HFFc6 (cell line): ENCODE results near the gene SRGAP2B. TPM values are rescaled to one million over a fixed set of nuclear protein-coding genes. Genes with fewer than 3 reads are reported as not detected.
"Not testable (repeated sequence)": the region's sequence is repeated elsewhere in the genome, so short reads cannot be mapped to it uniquely, and the experiment has no call there.

Experiments
- DNase-seq: peaks from one replicate; pipeline ENCODE4 v3.0.0-alpha.2; 2018
- H3K27ac Mint-ChIP-seq: 2 replicates; pipeline ENCODE4 v1.8.0; 2020; ENCODE audit warnings: mild to moderate bottlenecking, mixed read lengths
- H3K27me3 Mint-ChIP-seq: 2 replicates; pipeline ENCODE4 v1.8.0; 2021; ENCODE audit warnings: mild to moderate bottlenecking, moderate library complexity, mixed read lengths; ENCODE audit not compliant: insufficient read depth
- H3K36me3 Mint-ChIP-seq: 2 replicates; pipeline ENCODE4 v1.8.0; 2021; ENCODE audit warnings: low read depth, mixed read lengths
- H3K4me1 Mint-ChIP-seq: 2 replicates; pipeline ENCODE4 v1.8.0; 2020; ENCODE audit warnings: low read depth, mixed read lengths
- H3K4me3 Mint-ChIP-seq: 2 replicates; pipeline ENCODE4 v1.8.0; 2020; ENCODE audit warnings: mild to moderate bottlenecking, moderate library complexity, mixed read lengths
- H3K9me3 Mint-ChIP-seq: 2 replicates; pipeline ENCODE4 v1.8.0; 2020; ENCODE audit warnings: mild to moderate bottlenecking, mixed read lengths
- long read RNA-seq: library from polyadenylated mRNA; unstranded; transcript quantifications from one replicate; pipeline ENCODE4 v2.0.0, GENCODE V29; 2019
- total RNA-seq, 6 experiments: library from RNA; stranded (reverse); fragmentation: NEBNext Ultra II Directional; extraction: Animal tissue kit (Norgen Biotek cat#: 25700); gene quantifications; 2 replicates in 1 of 6; 3 replicates in 5 of 6; pipeline ENCODE4 v1.2.3, GENCODE V29; 2021

SRGAP2B gene
- total RNA-seq: 10 to 100 TPM; 30.2 to 61.1 (median 37.5) TPM
- long read RNA-seq, partial matches to known transcripts: 0 of 10 reads
- long read RNA-seq, other reads (novel, unspliced or antisense): 10 of 10 reads

DNA sequence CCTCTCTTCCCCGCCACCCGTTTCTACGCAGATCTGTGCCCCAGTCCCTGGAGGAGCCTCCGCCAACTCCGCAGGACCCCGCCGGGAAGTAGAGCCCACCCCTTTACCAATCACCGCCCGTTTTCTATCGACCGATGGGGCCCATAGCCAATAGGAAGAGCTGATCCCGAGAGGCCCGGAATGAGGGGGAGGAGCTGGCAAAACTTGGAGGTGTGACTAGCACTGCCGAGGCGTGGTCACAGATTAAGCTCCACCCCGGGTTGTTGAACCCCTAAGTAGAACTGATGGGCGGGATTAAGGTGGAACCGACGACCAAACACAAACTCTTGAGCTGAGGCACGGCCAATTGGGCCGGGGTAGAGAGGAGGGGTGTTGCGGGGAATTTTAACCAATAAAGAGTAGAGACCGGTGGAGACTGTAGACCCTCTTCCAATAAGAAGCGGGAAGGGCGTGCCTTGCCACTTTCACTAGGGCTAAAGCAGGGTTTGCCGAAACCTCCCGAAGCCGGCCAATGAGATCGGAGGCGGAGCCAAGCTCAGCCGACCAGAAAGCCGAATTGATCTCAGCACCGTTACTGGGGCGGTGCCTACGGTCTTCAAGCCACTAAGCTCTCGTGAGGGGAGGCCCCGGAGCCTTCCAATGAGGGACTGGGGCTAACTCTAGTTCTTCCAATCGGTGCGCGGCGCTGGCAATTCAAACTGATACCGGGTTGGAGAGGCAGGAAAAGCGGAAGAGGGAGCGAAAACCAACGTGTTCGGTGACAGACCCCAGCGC is at the start of gene SRGAP2B, which contains the start of gene FAM72D:
TSS of gene SRGAP2B (minus strand) at position 45 of the 774 bp plus-strand sequence. CDS start 2,427 bp downstream, outside the sequence.
TSS of gene FAM72D (plus strand) at position 691 of the 774 bp plus-strand sequence. CDS start 874 bp downstream, outside the sequence.
- DNase-seq, H3K9me3 Mint-ChIP-seq, H3K4me1 Mint-ChIP-seq, H3K27ac Mint-ChIP-seq, H3K27me3 Mint-ChIP-seq, H3K4me3 Mint-ChIP-seq, H3K36me3 Mint-ChIP-seq: not testable (repeated sequence)

DNA sequence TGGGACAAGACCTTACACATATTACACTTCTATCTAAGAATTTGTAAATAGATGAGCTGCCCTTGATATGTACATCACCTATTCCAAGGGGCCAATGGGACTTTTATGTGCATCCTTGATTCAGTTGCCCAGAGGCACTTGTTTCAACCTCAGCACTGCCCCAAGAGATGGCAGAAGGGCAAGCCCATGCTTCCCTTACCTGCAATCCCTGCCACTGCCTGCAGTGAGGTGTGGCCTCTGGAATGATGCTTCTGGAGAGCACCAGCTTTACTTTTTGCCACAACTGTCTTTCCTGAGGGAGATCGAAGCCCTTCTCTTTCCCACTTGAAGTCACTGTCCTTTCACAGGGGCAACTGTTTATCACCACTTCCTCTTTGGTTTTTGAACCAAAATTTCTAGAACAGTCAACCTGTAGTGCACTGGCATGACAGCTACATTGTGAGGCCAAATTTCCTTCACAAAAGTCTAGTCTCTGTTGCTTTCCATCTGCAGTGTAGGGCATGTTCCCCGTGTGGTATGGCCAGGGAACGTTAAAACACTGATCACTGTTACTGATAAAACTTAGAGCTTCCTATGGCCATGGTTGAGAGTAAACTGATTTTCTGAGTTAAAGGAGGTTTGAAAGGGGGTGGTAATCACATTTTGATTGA is 49.3 kb upstream of the SRGAP2B start:
- not testable (repeated sequence) for H3K27me3 Mint-ChIP-seq, H3K4me1 Mint-ChIP-seq, H3K36me3 Mint-ChIP-seq, H3K9me3 Mint-ChIP-seq, H3K4me3 Mint-ChIP-seq, DNase-seq, H3K27ac Mint-ChIP-seq

DNA sequence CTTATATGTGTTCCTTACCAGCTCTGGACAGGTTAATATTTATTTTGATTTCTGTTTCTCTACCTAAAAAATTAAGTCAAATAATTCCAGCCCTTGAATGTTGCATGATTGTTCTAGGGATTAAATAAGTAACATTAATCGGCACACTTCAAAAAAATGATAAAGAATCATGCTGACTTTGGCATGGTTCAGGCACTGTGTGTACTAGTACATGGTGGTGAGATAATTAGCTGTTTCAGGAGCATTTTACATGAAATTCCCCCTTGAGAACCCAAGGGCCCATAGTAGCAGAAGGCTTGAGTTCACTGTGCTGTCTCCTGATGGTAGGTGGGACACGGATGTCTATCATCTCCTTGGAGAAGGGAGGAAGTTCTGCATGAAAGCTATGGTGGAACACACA is 45.4 kb upstream of the SRGAP2B start:
- not testable (repeated sequence) for H3K36me3 Mint-ChIP-seq, DNase-seq, H3K4me1 Mint-ChIP-seq, H3K9me3 Mint-ChIP-seq, H3K27ac Mint-ChIP-seq, H3K4me3 Mint-ChIP-seq, H3K27me3 Mint-ChIP-seq

DNA sequence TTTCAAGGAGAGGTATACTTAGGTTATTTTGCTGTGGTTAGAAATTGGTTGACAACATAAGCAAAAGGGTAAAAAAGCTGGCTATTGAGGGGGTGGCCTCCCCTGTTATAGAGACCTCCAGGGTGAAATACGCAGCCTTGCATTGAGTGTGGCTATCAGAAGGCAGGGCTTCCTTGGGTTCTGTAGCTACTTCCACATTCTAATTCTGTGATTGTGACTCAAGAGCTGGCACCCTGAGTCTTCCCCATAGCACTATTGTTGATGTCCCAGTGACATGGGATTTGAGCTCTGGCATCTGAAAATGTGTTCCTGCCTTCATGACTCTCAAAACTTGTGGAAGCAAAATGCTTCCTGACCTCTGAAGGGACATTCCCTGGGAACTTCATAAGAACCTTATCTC is 39.3 kb upstream of the SRGAP2B start:
- not testable (repeated sequence) for H3K4me1 Mint-ChIP-seq

DNA sequence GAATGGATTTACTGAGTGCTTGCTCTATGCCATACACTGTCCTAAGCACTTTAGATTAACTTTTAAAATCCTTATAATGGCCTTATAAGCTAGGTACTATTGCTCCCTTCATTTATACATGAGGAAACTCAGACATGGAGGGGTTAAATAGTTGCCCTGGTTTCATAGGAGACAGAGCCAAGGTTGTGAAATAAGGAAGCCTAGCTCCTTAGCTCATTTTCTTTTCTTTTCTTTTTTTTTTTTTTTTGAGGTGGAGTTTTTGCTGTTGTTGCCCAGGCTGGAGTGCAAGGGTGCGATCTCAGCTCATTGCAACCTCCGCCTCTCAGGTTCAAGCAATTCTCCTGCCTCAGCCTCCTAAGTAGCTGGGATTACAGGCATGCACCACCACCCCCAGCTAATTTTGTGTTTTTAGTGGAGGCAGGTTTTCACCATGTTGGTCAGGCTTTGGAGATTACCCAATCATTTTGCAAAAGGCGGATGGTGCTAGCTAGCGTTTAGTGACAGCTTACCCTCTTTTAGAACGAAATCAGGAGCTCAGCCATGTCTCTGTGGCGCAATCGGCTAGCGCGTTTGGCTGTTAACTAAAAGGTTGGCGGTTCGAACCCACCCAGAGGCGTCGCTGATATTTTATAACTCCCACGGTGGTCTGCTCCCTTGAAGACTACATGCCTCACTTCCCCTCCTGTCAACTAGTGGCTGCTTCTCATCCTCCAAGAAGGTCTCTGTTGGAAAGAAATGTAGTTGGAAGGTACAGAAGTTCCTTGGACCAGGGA is 33.8 kb upstream of the SRGAP2B start:
- not testable (repeated sequence) for H3K27ac Mint-ChIP-seq, H3K4me3 Mint-ChIP-seq

More for the DNA sequence above, 39.3 kb upstream of the SRGAP2B start:
- not testable (repeated sequence) for H3K27ac Mint-ChIP-seq, H3K36me3 Mint-ChIP-seq, H3K4me3 Mint-ChIP-seq, H3K27me3 Mint-ChIP-seq, DNase-seq, H3K9me3 Mint-ChIP-seq

DNA sequence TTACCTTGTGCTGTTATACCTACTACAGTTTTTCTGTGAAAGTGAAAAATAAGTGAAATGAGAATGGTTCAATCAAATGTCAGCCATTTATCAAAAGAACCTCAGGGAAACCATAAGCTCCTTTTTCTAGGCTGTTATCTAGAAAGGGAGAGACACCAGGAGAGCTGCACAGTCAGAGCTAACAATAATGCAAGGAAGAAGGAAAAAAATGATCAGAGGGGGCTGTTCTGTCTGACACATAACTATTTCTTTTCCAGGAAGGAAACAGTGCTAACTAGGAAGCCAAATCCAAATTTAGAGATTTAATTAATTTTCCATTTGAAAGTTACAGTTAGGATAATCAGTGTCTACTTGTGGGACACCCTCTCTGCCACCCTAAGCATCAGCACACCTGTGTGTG is 32.0 kb upstream of the SRGAP2B start:
- not testable (repeated sequence) for H3K36me3 Mint-ChIP-seq, H3K4me1 Mint-ChIP-seq, DNase-seq, H3K9me3 Mint-ChIP-seq, H3K4me3 Mint-ChIP-seq, H3K27ac Mint-ChIP-seq, H3K27me3 Mint-ChIP-seq

More for the DNA sequence above, 33.8 kb upstream of the SRGAP2B start:
- peak; percentile 0 for DNase-seq
- H3K9me3 Mint-ChIP-seq, H3K4me1 Mint-ChIP-seq, H3K27me3 Mint-ChIP-seq, H3K36me3 Mint-ChIP-seq: not testable (repeated sequence)

DNA sequence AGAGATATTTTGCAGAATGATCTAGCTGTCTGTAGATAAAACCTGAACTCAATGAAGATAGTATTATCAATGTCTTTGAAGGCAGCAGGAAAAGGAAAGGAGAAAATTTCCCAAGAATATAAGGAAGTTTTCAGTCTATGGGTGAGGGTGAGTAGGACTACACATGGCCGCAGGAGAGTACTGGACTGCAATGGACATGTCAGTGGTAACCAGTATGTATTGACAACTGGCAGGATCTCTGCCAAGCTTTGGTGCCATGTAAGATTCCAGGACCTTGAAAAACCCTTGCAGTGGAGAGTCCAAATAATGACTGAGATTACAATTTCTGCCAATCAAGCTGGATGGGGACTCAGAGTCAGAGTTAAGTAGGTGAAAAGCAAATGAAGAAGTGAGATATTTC is 30.0 kb upstream of the SRGAP2B start:
- not testable (repeated sequence) for H3K36me3 Mint-ChIP-seq, H3K27me3 Mint-ChIP-seq, DNase-seq, H3K4me1 Mint-ChIP-seq, H3K4me3 Mint-ChIP-seq, H3K9me3 Mint-ChIP-seq, H3K27ac Mint-ChIP-seq

- not testable (repeated sequence) for H3K36me3 Mint-ChIP-seq, H3K9me3 Mint-ChIP-seq
These were observed 29.0 kb upstream of the SRGAP2B start for GRCh38 chr1:145123992-145124641.

GRCh38 chr1:145123062-145123395 is 27.9 kb upstream of the SRGAP2B start:
- not testable (repeated sequence) for H3K36me3 Mint-ChIP-seq, H3K27me3 Mint-ChIP-seq, H3K4me3 Mint-ChIP-seq, DNase-seq, H3K27ac Mint-ChIP-seq, H3K4me1 Mint-ChIP-seq, H3K9me3 Mint-ChIP-seq

More at GRCh38 chr1:145123992-145124641, 29.0 kb upstream of the SRGAP2B start:
- H3K4me3 Mint-ChIP-seq, H3K27ac Mint-ChIP-seq, DNase-seq, H3K4me1 Mint-ChIP-seq, H3K27me3 Mint-ChIP-seq: not testable (repeated sequence)

DNA sequence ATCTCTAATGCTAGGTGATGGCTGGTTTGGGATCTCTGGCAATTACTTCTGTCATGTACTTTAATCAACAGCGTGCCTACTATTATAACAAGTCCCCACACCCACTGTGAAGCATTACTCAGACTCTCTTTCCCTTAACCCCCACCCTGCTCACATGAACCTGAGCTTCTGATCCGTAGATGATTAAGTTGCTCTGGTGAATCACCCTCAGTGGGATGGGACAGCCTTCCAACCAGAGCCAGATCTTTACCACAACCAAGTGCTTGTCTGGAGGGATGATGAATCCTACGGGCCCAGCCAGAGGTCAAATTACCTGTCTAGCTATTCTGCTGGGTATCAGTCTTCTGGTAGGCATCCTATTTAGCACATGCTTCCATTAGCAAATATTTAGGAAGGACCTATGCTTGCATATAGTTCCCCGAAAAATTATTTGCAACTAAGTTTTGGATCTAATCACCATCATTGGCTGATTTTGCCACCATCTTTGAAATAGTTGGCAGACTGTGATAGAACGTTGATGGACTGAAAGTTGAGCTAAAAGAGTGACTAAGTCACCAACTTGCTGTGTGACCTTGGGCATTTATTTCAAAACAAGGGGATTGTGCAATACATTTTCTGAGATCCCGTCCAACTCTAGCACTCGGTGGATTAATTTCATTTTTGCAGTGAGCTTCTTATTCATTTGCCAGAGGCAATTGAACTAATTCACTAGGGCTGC is 27.4 kb upstream of the SRGAP2B start:
- H3K36me3 Mint-ChIP-seq, H3K4me1 Mint-ChIP-seq, H3K9me3 Mint-ChIP-seq, H3K4me3 Mint-ChIP-seq, H3K27ac Mint-ChIP-seq, H3K27me3 Mint-ChIP-seq, DNase-seq: not testable (repeated sequence)

GRCh38 chr1:145119842-145120241 is 24.7 kb upstream of the SRGAP2B start:
- H3K27ac Mint-ChIP-seq, H3K4me1 Mint-ChIP-seq, H3K27me3 Mint-ChIP-seq, H3K9me3 Mint-ChIP-seq, H3K4me3 Mint-ChIP-seq, H3K36me3 Mint-ChIP-seq, DNase-seq: not testable (repeated sequence)

DNA sequence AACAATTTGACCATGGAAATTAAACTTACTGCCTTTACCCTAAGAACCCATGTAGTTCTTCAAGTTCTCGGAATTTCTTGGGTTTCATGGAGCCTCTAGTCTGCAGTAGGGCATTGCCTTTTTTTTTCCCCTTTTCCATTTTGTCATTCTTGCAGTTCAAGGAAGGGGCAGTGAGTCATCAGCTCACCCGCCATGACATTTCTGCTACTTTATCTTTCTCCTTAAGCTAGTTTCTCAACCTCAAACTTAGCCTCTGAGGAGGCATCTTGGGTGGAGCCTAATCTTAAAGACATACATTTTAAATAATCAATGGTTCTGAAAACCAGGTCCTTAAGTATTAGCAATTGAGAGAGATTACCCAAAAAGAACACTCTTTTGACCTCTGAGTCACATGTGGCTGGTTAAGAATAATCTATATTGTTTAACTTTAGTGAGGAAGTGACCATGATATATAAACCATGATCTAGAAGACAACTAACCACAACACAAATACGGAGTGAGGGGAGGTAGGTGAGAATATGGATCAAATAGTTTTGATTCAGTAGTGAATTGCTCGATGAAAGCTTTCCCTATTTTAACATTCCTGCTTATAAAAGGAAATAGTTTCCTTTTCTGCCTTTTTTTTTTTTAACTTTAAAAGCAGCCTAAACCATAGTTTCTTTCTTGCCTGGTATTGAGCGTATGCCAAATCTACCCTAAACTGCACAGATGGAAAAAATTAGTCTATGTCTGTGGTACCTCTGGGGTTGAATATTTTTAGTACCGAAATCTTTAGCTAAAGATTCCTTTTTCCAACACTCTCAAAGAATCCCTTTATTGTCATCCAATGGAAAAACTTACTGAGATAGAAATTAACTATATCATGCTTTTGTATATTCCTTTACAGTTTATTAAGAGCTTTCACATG is 20.7 kb upstream of the SRGAP2B start:
- DNase-seq, H3K4me3 Mint-ChIP-seq, H3K27ac Mint-ChIP-seq, H3K4me1 Mint-ChIP-seq, H3K27me3 Mint-ChIP-seq, H3K36me3 Mint-ChIP-seq, H3K9me3 Mint-ChIP-seq: not testable (repeated sequence)
